H1 (cell line): ENCODE measurements around the gene RPS4Y2. TPM values are rescaled to one million over a fixed set of nuclear protein-coding genes. Genes with fewer than 3 reads are reported as not detected.

Experiments
- ASH2L ChIP-seq: fragments of 200-600, 300-600 bp; sonication (generic); IDR thresholded peaks from one replicate; pipeline ENCODE4 v1.7.1; 2017; ENCODE audit warnings: low read length
- CHD2 ChIP-seq: IDR thresholded peaks from 2 replicates; pipeline ENCODE4 v1.6.1; 2012; ENCODE audit warnings: low read length, improper control_type of control experiment
- CTBP2 ChIP-seq: IDR thresholded peaks from 2 replicates; pipeline ENCODE4 v1.7.0; 2011; ENCODE audit warnings: borderline replicate concordance, mild to moderate bottlenecking, moderate library complexity, mixed read lengths, low read length; ENCODE audit not compliant: insufficient read depth, insufficient read length
- EGR1 ChIP-seq: IDR thresholded peaks from 2 replicates; pipeline ENCODE4 v1.6.1; 2011; ENCODE audit warnings: low read depth, low read length, borderline replicate concordance
- POLR2A ChIP-seq, 2 experiments: IDR thresholded peaks; 1 replicate in 1 of 2; 2 replicates in 1 of 2; pipeline ENCODE4 v1.6.1; 2011; ENCODE audit warnings: low read depth in 2 of 2, low read length in 2 of 2, mild to moderate bottlenecking in 2 of 2; ENCODE audit errors: control extremely low read depth in 1 of 2
- RNF2 ChIP-seq: fragments of 200-900, 300-1000 bp; sonication (generic); IDR thresholded peaks from 2 replicates; pipeline ENCODE4 v1.7.1; 2016; ENCODE audit warnings: borderline replicate concordance, low read depth, mild to moderate bottlenecking, antibody characterized with exemption, low read length; ENCODE audit not compliant: poor library complexity, severe bottlenecking; ENCODE audit errors: missing control alignments
- SIX5 ChIP-seq: IDR thresholded peaks from 2 replicates; pipeline ENCODE4 v1.6.1; 2011; ENCODE audit warnings: mild to moderate bottlenecking, low read depth, low read length
- polyA plus RNA-seq, 7 experiments: library from polyadenylated mRNA; depleted of rRNA in 3 of 7; stranded (reverse) in 5 of 7; unstranded in 2 of 7; fragments of >200 nt in 5 of 7; fragments of 200-250 nt in 2 of 7; gene quantifications; 1 replicate in 5 of 7; 2 replicates in 1 of 7; 4 replicates in 1 of 7; pipeline versions ENCODE4 v1.2.1 to v1.2.3, GENCODE V29; 2011 to 2013; ENCODE audit warnings: missing spikeins in 2 of 7, mixed read lengths in 2 of 7
- total RNA-seq: library from RNA; stranded (reverse); fragmentation: NEBNext Ultra II Directional; extraction: Animal tissue kit (Norgen Biotek cat#: 25700); gene quantifications from 2 replicates; pipeline ENCODE4 v1.2.1, GENCODE V29; 2021
- TF ChIP-seq, protein P1 (sequence below): fragments of 300-600 bp; sonication (generic); IDR thresholded peaks from 2 replicates; pipeline ENCODE4 v1.7.1; 2012; ENCODE audit warnings: low read length, moderate library complexity, mild to moderate bottlenecking, inconsistent platforms; ENCODE audit not compliant: insufficient replicate concordance
- TF ChIP-seq, protein P2 (sequence below): IDR thresholded peaks from 2 replicates; pipeline ENCODE4 v1.6.1; 2012; ENCODE audit warnings: inconsistent platforms

The RPS4Y2 gene
- total and polyA plus RNA-seq, 2 of the 8 experiments (the other 6 are each of a cell fraction or from before 2014, with no cell fraction given) = not detected

DNA sequence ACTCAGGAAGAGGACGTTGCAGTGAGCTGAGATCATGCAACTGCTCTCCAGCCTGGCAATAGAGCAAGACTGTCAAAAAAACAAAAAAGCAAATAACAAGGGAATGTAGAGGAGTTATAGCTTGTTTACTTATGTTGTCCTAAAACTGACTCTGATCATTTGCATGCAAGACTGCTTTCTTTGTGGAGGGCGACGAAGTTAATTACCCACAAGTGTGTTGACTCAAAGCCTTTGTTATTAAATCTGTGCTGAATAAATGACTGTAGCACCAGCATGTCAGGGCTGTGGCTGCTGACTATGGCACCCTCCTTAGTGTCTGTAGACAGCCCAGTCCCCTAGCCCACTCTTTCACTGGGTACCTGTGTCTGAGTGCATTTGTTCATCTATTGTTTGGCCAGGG, 50.3 kb downstream of the RPS4Y2 start (continued):
- TF ChIP-seq, protein P1, sequence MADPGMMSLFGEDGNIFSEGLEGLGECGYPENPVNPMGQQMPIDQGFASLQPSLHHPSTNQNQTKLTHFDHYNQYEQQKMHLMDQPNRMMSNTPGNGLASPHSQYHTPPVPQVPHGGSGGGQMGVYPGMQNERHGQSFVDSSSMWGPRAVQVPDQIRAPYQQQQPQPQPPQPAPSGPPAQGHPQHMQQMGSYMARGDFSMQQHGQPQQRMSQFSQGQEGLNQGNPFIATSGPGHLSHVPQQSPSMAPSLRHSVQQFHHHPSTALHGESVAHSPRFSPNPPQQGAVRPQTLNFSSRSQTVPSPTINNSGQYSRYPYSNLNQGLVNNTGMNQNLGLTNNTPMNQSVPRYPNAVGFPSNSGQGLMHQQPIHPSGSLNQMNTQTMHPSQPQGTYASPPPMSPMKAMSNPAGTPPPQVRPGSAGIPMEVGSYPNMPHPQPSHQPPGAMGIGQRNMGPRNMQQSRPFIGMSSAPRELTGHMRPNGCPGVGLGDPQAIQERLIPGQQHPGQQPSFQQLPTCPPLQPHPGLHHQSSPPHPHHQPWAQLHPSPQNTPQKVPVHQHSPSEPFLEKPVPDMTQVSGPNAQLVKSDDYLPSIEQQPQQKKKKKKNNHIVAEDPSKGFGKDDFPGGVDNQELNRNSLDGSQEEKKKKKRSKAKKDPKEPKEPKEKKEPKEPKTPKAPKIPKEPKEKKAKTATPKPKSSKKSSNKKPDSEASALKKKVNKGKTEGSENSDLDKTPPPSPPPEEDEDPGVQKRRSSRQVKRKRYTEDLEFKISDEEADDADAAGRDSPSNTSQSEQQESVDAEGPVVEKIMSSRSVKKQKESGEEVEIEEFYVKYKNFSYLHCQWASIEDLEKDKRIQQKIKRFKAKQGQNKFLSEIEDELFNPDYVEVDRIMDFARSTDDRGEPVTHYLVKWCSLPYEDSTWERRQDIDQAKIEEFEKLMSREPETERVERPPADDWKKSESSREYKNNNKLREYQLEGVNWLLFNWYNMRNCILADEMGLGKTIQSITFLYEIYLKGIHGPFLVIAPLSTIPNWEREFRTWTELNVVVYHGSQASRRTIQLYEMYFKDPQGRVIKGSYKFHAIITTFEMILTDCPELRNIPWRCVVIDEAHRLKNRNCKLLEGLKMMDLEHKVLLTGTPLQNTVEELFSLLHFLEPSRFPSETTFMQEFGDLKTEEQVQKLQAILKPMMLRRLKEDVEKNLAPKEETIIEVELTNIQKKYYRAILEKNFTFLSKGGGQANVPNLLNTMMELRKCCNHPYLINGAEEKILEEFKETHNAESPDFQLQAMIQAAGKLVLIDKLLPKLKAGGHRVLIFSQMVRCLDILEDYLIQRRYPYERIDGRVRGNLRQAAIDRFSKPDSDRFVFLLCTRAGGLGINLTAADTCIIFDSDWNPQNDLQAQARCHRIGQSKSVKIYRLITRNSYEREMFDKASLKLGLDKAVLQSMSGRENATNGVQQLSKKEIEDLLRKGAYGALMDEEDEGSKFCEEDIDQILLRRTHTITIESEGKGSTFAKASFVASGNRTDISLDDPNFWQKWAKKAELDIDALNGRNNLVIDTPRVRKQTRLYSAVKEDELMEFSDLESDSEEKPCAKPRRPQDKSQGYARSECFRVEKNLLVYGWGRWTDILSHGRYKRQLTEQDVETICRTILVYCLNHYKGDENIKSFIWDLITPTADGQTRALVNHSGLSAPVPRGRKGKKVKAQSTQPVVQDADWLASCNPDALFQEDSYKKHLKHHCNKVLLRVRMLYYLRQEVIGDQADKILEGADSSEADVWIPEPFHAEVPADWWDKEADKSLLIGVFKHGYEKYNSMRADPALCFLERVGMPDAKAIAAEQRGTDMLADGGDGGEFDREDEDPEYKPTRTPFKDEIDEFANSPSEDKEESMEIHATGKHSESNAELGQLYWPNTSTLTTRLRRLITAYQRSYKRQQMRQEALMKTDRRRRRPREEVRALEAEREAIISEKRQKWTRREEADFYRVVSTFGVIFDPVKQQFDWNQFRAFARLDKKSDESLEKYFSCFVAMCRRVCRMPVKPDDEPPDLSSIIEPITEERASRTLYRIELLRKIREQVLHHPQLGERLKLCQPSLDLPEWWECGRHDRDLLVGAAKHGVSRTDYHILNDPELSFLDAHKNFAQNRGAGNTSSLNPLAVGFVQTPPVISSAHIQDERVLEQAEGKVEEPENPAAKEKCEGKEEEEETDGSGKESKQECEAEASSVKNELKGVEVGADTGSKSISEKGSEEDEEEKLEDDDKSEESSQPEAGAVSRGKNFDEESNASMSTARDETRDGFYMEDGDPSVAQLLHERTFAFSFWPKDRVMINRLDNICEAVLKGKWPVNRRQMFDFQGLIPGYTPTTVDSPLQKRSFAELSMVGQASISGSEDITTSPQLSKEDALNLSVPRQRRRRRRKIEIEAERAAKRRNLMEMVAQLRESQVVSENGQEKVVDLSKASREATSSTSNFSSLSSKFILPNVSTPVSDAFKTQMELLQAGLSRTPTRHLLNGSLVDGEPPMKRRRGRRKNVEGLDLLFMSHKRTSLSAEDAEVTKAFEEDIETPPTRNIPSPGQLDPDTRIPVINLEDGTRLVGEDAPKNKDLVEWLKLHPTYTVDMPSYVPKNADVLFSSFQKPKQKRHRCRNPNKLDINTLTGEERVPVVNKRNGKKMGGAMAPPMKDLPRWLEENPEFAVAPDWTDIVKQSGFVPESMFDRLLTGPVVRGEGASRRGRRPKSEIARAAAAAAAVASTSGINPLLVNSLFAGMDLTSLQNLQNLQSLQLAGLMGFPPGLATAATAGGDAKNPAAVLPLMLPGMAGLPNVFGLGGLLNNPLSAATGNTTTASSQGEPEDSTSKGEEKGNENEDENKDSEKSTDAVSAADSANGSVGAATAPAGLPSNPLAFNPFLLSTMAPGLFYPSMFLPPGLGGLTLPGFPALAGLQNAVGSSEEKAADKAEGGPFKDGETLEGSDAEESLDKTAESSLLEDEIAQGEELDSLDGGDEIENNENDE = no peak
- TF ChIP-seq, protein P2, sequence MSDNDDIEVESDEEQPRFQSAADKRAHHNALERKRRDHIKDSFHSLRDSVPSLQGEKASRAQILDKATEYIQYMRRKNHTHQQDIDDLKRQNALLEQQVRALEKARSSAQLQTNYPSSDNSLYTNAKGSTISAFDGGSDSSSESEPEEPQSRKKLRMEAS = no peak
- TF ChIP-seq EGR1 = no peak
- TF ChIP-seq RNF2 = no peak
- TF ChIP-seq ASH2L = no peak
- no peak for TF ChIP-seq CHD2
- no peak for TF ChIP-seq POLR2A (IDR thresholded peaks at IDR 0.05; ENCODE audit: control extremely low read depth in 1 of 2, low read depth in 2 of 2, low read length in 2 of 2)
- no peak for TF ChIP-seq CTBP2
- TF ChIP-seq SIX5 = no peak
